Activated CD4-positive, alpha-beta memory T cell treated with anti-CD3 and anti-CD28 coated beads, Interleukin-2, amount 10 ng/mL, durations not matched to agents 7 days and 5 days (primary cell): ENCODE data around the gene INS. TPM values are rescaled to one million over a fixed set of nuclear protein-coding genes. Genes with fewer than 3 reads are reported as not detected.
"Not testable (repeated sequence)": the region's sequence is repeated elsewhere in the genome, so short reads cannot be mapped to it uniquely, and the experiment has no call there.

ENCODE experiments used
- CTCF ChIA-PET: fragments of 350-600 bp; sonication (Branson Sonifier 250); formaldehyde crosslinking; loops from one replicate; lab custom pipeline; 2021; ENCODE audit warnings: antibody characterized with exemption, inconsistent platforms; lab: Charles Lee
- POLR2A ChIA-PET: fragments of 350-600 bp; sonication (Branson Sonifier 250); formaldehyde crosslinking; loops from one replicate; lab custom pipeline; 2021; ENCODE audit warnings: antibody characterized with exemption; lab: Charles Lee
- DNase-seq: peaks from one replicate; pipeline ENCODE4 v3.0.0-alpha.2; 2020
- H3K27ac Mint-ChIP-seq: one replicate; pipeline ENCODE4 v1.8.0; 2021; ENCODE audit warnings: mild to moderate bottlenecking, mixed read lengths
- H3K27me3 Mint-ChIP-seq: one replicate; pipeline ENCODE4 v1.8.0; 2021; ENCODE audit warnings: mixed read lengths
- H3K36me3 Mint-ChIP-seq: one replicate; pipeline ENCODE4 v1.8.0; 2021; ENCODE audit warnings: low read depth, mixed read lengths
- H3K4me1 Mint-ChIP-seq: one replicate; pipeline ENCODE4 v1.8.0; 2021; ENCODE audit warnings: mixed read lengths
- H3K4me3 Mint-ChIP-seq: one replicate; pipeline ENCODE4 v1.8.0; 2021; ENCODE audit warnings: mild to moderate bottlenecking, mixed read lengths
- H3K9me3 Mint-ChIP-seq: one replicate; pipeline ENCODE4 v1.8.0; 2021; ENCODE audit warnings: mixed read lengths
- total RNA-seq, 2 experiments: library from RNA; stranded (reverse); gene quantifications; one replicate each; pipeline ENCODE4 v1.2.3, GENCODE V29; 2021

The INS gene
- total RNA-seq, 2 experiments from 2014 or later: not detected

GRCh38 chr11:2194877-2195755, 34.1 kb upstream of the INS start:
- Mint-ChIP-seq H3K4me1 (peaks cover 5% of the 10 kb centered on the region), H3K9me3 (no peaks in the 10 kb centered on the region), H3K4me3 (no peak overlapping the region), H3K27ac (no peak overlapping the region), H3K36me3 (no peaks in the 10 kb centered on the region), H3K27me3 (peaks cover 18% of the 10 kb centered on the region)
- ChIA-PET POLR2A (no interaction called here), CTCF (interaction anchor here (1.1 to 2.2 kb wide), 6 partner anchors 9 to 225 kb away, joined by 4 to 15 read pairs (median 6); partner anchors contain the start of genes C11orf21 and TSPAN32)
- peak; percentile 53 for DNase-seq

- H3K4me1 Mint-ChIP-seq, POLR2A ChIA-PET: not testable (repeated sequence)
- CTCF ChIA-PET: interaction anchor here (1.1 to 2.2 kb wide), 6 partner anchors 7 to 226 kb away, joined by 4 to 15 read pairs (median 6); partner anchors contain the start of genes C11orf21 and TSPAN32
These were observed 33.0 kb upstream of the INS start for GRCh38 chr11:2193888-2194595.

GRCh38 chr11:2193099-2193887, 32.3 kb upstream of the INS start:
- DNase-seq: no peak
- H3K4me1 Mint-ChIP-seq: peaks cover 5% of the 10 kb centered on the region
- no peaks in the 10 kb centered on the region for H3K9me3 Mint-ChIP-seq
- no peak overlapping the region for H3K27ac Mint-ChIP-seq
- peaks cover 18% of the 10 kb centered on the region for H3K27me3 Mint-ChIP-seq
- ChIA-PET CTCF (interaction anchor here (0.9 to 2.2 kb wide), 4 partner anchors 9 to 227 kb away, joined by 3 to 6 read pairs (median 5); partner anchors contain the start of genes C11orf21 and TSPAN32), POLR2A (no interaction called here)
- H3K36me3 Mint-ChIP-seq: no peaks in the 10 kb centered on the region
- no peak overlapping the region for H3K4me3 Mint-ChIP-seq

More at GRCh38 chr11:2193888-2194595, 33.0 kb upstream of the INS start:
- H3K36me3 Mint-ChIP-seq, DNase-seq, H3K9me3 Mint-ChIP-seq, H3K4me3 Mint-ChIP-seq, H3K27ac Mint-ChIP-seq: not testable (repeated sequence)
- peaks cover 18% of the 10 kb centered on the region for H3K27me3 Mint-ChIP-seq

GRCh38 chr11:2192435-2192834, 31.4 kb upstream of the INS start:
- CTCF ChIA-PET: no interaction called here
- H3K36me3 Mint-ChIP-seq: no peaks in the 10 kb centered on the region
- H3K4me1 Mint-ChIP-seq: peaks cover 5% of the 10 kb centered on the region
- H3K27me3 Mint-ChIP-seq: peaks cover 18% of the 10 kb centered on the region
- no peak for DNase-seq
- no peaks in the 10 kb centered on the region for H3K9me3 Mint-ChIP-seq
- H3K4me3 Mint-ChIP-seq: no peak overlapping the region
- H3K27ac Mint-ChIP-seq: no peak overlapping the region
- POLR2A ChIA-PET: no interaction called here

GRCh38 chr11:2191883-2192282, 30.9 kb upstream of the INS start:
- POLR2A ChIA-PET: no interaction called here

GRCh38 chr11:2190657-2191471, 29.9 kb upstream of the INS start:
- ChIA-PET CTCF (no interaction called here), POLR2A (no interaction called here)
- Mint-ChIP-seq H3K27me3 (peaks cover 5% of the 10 kb centered on the region), H3K4me1 (peaks cover 2% of the 10 kb centered on the region), H3K27ac (no peak overlapping the region), H3K36me3 (no peaks in the 10 kb centered on the region), H3K4me3 (no peak overlapping the region), H3K9me3 (no peaks in the 10 kb centered on the region)
- no peak for DNase-seq

More at GRCh38 chr11:2191883-2192282, 30.9 kb upstream of the INS start:
- Mint-ChIP-seq H3K36me3 (no peaks in the 10 kb centered on the region), H3K27me3 (peaks cover 15% of the 10 kb centered on the region), H3K9me3 (no peaks in the 10 kb centered on the region), H3K4me1 (peaks cover 5% of the 10 kb centered on the region), H3K27ac (no peak overlapping the region), H3K4me3 (no peak overlapping the region)
- CTCF ChIA-PET: no interaction called here
- DNase-seq: no peak

- CTCF ChIA-PET: no interaction called here
- Mint-ChIP-seq H3K4me3 (no peak overlapping the region), H3K27ac (no peak overlapping the region), H3K9me3 (no peaks in the 10 kb centered on the region), H3K4me1 (peaks cover 2% of the 10 kb centered on the region), H3K36me3 (no peaks in the 10 kb centered on the region), H3K27me3 (peaks cover 5% of the 10 kb centered on the region)
- no peak for DNase-seq
- POLR2A ChIA-PET: no interaction called here
These were observed 29.1 kb upstream of the INS start for GRCh38 chr11:2189938-2190656.

GRCh38 chr11:2188745-2189144, 27.7 kb upstream of the INS start:
- Mint-ChIP-seq H3K27ac (no peak overlapping the region), H3K9me3 (no peaks in the 10 kb centered on the region), H3K4me3 (no peak overlapping the region), H3K36me3 (no peaks in the 10 kb centered on the region), H3K27me3 (peaks cover 8% of the 10 kb centered on the region), H3K4me1 (peaks cover 2% of the 10 kb centered on the region)
- ChIA-PET POLR2A (no interaction called here), CTCF (no interaction called here)
- DNase-seq: no peak

GRCh38 chr11:2187280-2187707, 26.3 kb upstream of the INS start:
- Mint-ChIP-seq H3K4me1 (peaks cover 2% of the 10 kb centered on the region), H3K27ac (no peak overlapping the region), H3K4me3 (no peak overlapping the region), H3K9me3 (no peaks in the 10 kb centered on the region), H3K27me3 (peaks cover 8% of the 10 kb centered on the region), H3K36me3 (no peaks in the 10 kb centered on the region)
- ChIA-PET POLR2A (interaction anchor here (1.0 kb wide), 1 partner anchor 234 kb away, joined by 3 read pairs; no protein-coding TSS in a partner anchor), CTCF (interaction anchor here (1.6 to 2.6 kb wide), 3 partner anchors 8 to 233 kb away, joined by 5 to 9 read pairs (median 8); no protein-coding TSS in a partner anchor)
- no peak for DNase-seq

- ChIA-PET CTCF (interaction anchor here (0.7 to 2.6 kb wide), 4 partner anchors 8 to 234 kb away, joined by 3 to 9 read pairs (median 6); no protein-coding TSS in a partner anchor), POLR2A (interaction anchor here (1.0 kb wide), 2 partner anchors 44 to 235 kb away, joined by 3 read pairs; no protein-coding TSS in a partner anchor)
- H3K4me1 Mint-ChIP-seq: peaks cover 2% of the 10 kb centered on the region
- H3K9me3 Mint-ChIP-seq: no peaks in the 10 kb centered on the region
- no peak overlapping the region for H3K4me3 Mint-ChIP-seq
- DNase-seq: peak; percentile 35
- H3K27me3 Mint-ChIP-seq: peaks cover 8% of the 10 kb centered on the region
- no peaks in the 10 kb centered on the region for H3K36me3 Mint-ChIP-seq
- no peak overlapping the region for H3K27ac Mint-ChIP-seq
These were observed 25.8 kb upstream of the INS start for GRCh38 chr11:2186669-2187279.
